Right lobe of liver (tissue), 6 donors: ENCODE data around the gene TSPAN9. TPM values are rescaled to one million over a fixed set of nuclear protein-coding genes. Genes with fewer than 3 reads are reported as not detected.
"Not testable (repeated sequence)": the region's sequence is repeated elsewhere in the genome, so short reads cannot be mapped to it uniquely, and the experiment has no call there.

Source experiments
- ATAC-seq, 4 donors: fragments of 200-7000 bp; cut with Tn5 transposase; one replicate each; pipeline ENCODE4 v1.9.1; 2020; ENCODE audit warnings: mild to moderate bottlenecking in 4 of 4, moderate library complexity in 4 of 4
- DNase-seq, 3 donors: peaks; one replicate each; pipeline ENCODE4 v3.0.0-alpha.2; 2020
- H3K27ac ChIP-seq, 3 donors: fragments of 200-600 bp; one replicate each; pipeline ENCODE4 v1.8.0; 2022
- H3K27me3 ChIP-seq, 2 donors: fragments of 200-600 bp; one replicate each; pipeline ENCODE4 v1.8.0; 2022
- H3K36me3 ChIP-seq, 4 donors: fragments of 200-600 bp; sonication (generic) in 1 of 4; one replicate each; pipeline versions ENCODE4 v1.5.1 to v1.8.0; 2017 to 2022; ENCODE audit warnings: control low read depth in 1 of 4
- H3K4me1 ChIP-seq, 4 donors: fragments of 200-600 bp; sonication (generic) in 1 of 4; one replicate each; pipeline versions ENCODE4 v1.5.1 to v1.8.0; 2017 to 2022; ENCODE audit warnings: control low read depth in 1 of 4
- H3K4me3 ChIP-seq, 3 donors: fragments of 200-600 bp; one replicate each; pipeline ENCODE4 v1.8.0; 2022
- H3K9me3 ChIP-seq, 4 donors: fragments of 200-600 bp; sonication (generic) in 1 of 4; one replicate each; pipeline versions ENCODE4 v1.5.1 to v1.8.0; 2017 to 2022; ENCODE audit warnings: control low read depth in 1 of 4
- POLR2A ChIP-seq: fragments of 450-650 bp; IDR thresholded peaks from one replicate; pipeline ENCODE4 v1.6.1; 2017; ENCODE audit warnings: antibody characterized with exemption, mild to moderate bottlenecking
- WGBS: methylation state at CpG from one replicate; pipeline ENCODE4 v1.1.6; 2018; ENCODE audit warnings: low coverage, low lambda C conversion rate; ENCODE audit not compliant: insufficient coverage; ENCODE audit errors: missing lambda C conversion rate; 5-methylcytosine and 5-hydroxymethylcytosine counted together
- intact Hi-C, 2 donors: fragments of 100-400 bp; cut with DNase I; formaldehyde crosslinking; loops; one replicate each; pipeline versions ENCODE4 v1.11.2 to v1.14.1; 2022
- total RNA-seq, 6 experiments: library from RNA; depleted of rRNA in 2 of 6; stranded (reverse); fragments of >200 nt in 2 of 6; fragmentation: NEBNext Ultra II Directional in 3 of 6; extraction: Animal tissue kit (Norgen Biotek cat#: 25700) in 3 of 6; gene quantifications; one replicate each; pipeline versions ENCODE4 v1.1.0 to v1.2.4, GENCODE V29; 2016 to 2023
- TF ChIP-seq, protein P1 (sequence below), 4 donors: fragments of 200-600 bp in 3 of 4; fragments of 450-650 bp in 1 of 4; IDR thresholded peaks; one replicate each; pipeline versions ENCODE4 v1.5.1 to v1.8.0; 2016 to 2022; ENCODE audit warnings: antibody characterized with exemption in 4 of 4, mild to moderate bottlenecking in 2 of 4
- donor health status: DM: no; HTN: yes; CAD: no.
- donor health status: DM: no; HTN: no; CAD: no.
- donor health status: DM: no; HTN: no; CAD: no.
- donor health status: DM: no; HTN: yes; CAD: no.
- donor health status: DM: no; HTN: yes; CAD: no.

TSPAN9 gene
- total RNA-seq, 6 experiments from 2014 or later: 23.7 to 53.2 (median 39.8) TPM

- Histone ChIP-seq H3K9me3 (no peaks in the 10 kb centered on the region), H3K27me3 (no peaks in the 10 kb centered on the region), H3K36me3 (no peaks in the 10 kb centered on the region), H3K4me1 (no peaks in the 10 kb centered on the region), H3K27ac (no peak overlapping the region), H3K4me3 (no peak overlapping the region)
- intact Hi-C loops: no loop called here
- DNase-seq (no peak), ATAC-seq (no peak)
- no peak for TF ChIP-seq POLR2A
- TF ChIP-seq, protein P1, sequence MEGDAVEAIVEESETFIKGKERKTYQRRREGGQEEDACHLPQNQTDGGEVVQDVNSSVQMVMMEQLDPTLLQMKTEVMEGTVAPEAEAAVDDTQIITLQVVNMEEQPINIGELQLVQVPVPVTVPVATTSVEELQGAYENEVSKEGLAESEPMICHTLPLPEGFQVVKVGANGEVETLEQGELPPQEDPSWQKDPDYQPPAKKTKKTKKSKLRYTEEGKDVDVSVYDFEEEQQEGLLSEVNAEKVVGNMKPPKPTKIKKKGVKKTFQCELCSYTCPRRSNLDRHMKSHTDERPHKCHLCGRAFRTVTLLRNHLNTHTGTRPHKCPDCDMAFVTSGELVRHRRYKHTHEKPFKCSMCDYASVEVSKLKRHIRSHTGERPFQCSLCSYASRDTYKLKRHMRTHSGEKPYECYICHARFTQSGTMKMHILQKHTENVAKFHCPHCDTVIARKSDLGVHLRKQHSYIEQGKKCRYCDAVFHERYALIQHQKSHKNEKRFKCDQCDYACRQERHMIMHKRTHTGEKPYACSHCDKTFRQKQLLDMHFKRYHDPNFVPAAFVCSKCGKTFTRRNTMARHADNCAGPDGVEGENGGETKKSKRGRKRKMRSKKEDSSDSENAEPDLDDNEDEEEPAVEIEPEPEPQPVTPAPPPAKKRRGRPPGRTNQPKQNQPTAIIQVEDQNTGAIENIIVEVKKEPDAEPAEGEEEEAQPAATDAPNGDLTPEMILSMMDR (IDR thresholded peaks at IDR 0.05): no peak
- WGBS: 56% methylated on average over 5 of the region's 5 CpGs
Observed at GRCh38 chr12:3061059-3061458, 16.1 kb upstream of the TSPAN9 start.

GRCh38 chr12:3061501-3062215 is 15.5 kb upstream of the TSPAN9 start:
- 64% methylated on average over 2 of the region's 3 CpGs for WGBS
- TF ChIP-seq, protein P1 (IDR thresholded peaks at IDR 0.05): no peak
- no peak for TF ChIP-seq POLR2A
- H3K36me3 ChIP-seq: no peaks in the 10 kb centered on the region
- no peak for ATAC-seq
- no peak overlapping the region for H3K27ac ChIP-seq
- DNase-seq: no peak
- no peak overlapping the region for H3K4me3 ChIP-seq
- H3K9me3 ChIP-seq: no peaks in the 10 kb centered on the region
- no peaks in the 10 kb centered on the region for H3K4me1 ChIP-seq
- H3K27me3 ChIP-seq: no peaks in the 10 kb centered on the region
- intact Hi-C loops: no loop called here

DNA sequence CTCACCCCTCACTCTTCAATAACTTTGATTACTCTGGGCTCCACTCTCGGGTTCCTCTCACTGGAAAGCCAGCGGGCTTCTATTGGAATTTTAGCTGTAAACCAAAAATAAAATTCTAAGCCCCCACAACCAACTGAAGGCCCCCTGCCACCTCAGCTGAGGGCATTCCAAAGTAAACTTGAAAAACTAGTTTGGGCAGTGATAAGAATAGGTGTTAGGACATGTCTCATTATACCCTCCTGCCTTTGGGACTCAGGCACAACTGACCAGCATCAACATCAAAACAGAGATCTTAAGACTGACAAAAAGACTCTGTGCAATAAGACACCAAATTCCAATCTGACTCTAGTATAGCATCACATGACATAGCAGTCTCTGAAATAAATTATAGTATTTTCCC is 11.9 kb upstream of the TSPAN9 start:
- TF ChIP-seq, protein P1 (IDR thresholded peaks at IDR 0.05): no peak
- no peak for TF ChIP-seq POLR2A
- intact Hi-C loops: no loop called here
- Histone ChIP-seq H3K27ac (no peak overlapping the region), H3K27me3 (no peaks in the 10 kb centered on the region), H3K9me3 (no peaks in the 10 kb centered on the region), H3K4me3 (no peak overlapping the region), H3K36me3 (no peaks in the 10 kb centered on the region), H3K4me1 (no peaks in the 10 kb centered on the region)
- no peak for ATAC-seq
- DNase-seq: no peak
- WGBS: 79% methylated on average over 2 of the region's 2 CpGs

DNA sequence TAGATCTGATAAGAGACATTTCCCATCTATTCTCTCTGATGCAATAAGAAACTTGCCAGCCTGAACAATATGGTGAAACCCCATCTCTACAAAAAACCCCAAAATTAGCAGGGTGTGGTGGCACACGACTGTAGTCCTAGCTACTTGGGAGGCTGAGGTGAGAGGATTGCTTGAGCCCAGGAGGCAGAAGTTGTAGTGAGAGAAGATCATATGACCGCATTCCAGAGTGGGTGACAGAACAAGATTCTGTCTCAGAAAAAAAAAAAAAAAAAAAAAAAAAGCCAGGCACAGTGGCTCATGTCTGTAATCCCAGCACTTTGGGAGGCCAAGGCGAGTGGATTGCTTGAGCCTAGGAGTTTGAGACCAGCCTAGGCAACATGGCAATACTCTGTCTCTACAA is 11.3 kb upstream of the TSPAN9 start:
- intact Hi-C loops, H3K9me3 ChIP-seq, H3K27ac ChIP-seq, ATAC-seq, H3K4me1 ChIP-seq, H3K36me3 ChIP-seq, DNase-seq, H3K4me3 ChIP-seq, H3K27me3 ChIP-seq: not testable (repeated sequence)
- WGBS: 82% methylated on average over 2 of the region's 3 CpGs

- H3K4me1 ChIP-seq: no peaks in the 10 kb centered on the region
- no peaks in the 10 kb centered on the region for H3K9me3 ChIP-seq
- no peaks in the 10 kb centered on the region for H3K27me3 ChIP-seq
- DNase-seq (no peak), ATAC-seq (no peak)
- WGBS: 73% methylated on average over 4 of the region's 4 CpGs
- no peaks in the 10 kb centered on the region for H3K36me3 ChIP-seq
- no peak overlapping the region for H3K27ac ChIP-seq
- H3K4me3 ChIP-seq: no peak overlapping the region
- intact Hi-C loops: loop anchor here (5.0 to 10.0 kb wide), 4 partner anchors 65 to 208 kb away; no protein-coding TSS in a partner anchor
- no peak for TF ChIP-seq POLR2A
- TF ChIP-seq, protein P1 (IDR thresholded peaks at IDR 0.05): no peak
Observed at GRCh38 chr12:3069714-3070113, 7.5 kb upstream of the TSPAN9 start.
